Measurements from ENCODE around the gene NFKBIL1.
"Not testable (repeated sequence)": the region's sequence is repeated elsewhere in the genome, so short reads cannot be mapped to it uniquely, and the experiment has no call there.

The NFKBIL1 gene

GRCh38 chr6:31581434-31582229 is 34.2 kb downstream of the NFKBIL1 start:
- no peak for DNase-seq (ENCODE audit: low spot score)

GRCh38 chr6:31582230-31582643 is 34.8 kb downstream of the NFKBIL1 start, which contains the start of gene LTB:
Gene LTB (minus strand): TSS chr6:31582424. CDS start chr6:31582417, 7 bp downstream.
- DNase-seq (ENCODE audit: low spot score), result no peak

GRCh38 chr6:31585491-31585890 is 38.1 kb downstream of the NFKBIL1 start:
- DNase-seq (ENCODE audit: low spot score), result no peak

- no peak for DNase-seq (ENCODE audit: low spot score)
Observed at GRCh38 chr6:31586008-31586407, 38.6 kb downstream of the NFKBIL1 start, which contains the start of gene LST1. Gene LST1 (plus strand): TSS chr6:31586277. CDS start chr6:31587300, 1,023 bp downstream.

DNA sequence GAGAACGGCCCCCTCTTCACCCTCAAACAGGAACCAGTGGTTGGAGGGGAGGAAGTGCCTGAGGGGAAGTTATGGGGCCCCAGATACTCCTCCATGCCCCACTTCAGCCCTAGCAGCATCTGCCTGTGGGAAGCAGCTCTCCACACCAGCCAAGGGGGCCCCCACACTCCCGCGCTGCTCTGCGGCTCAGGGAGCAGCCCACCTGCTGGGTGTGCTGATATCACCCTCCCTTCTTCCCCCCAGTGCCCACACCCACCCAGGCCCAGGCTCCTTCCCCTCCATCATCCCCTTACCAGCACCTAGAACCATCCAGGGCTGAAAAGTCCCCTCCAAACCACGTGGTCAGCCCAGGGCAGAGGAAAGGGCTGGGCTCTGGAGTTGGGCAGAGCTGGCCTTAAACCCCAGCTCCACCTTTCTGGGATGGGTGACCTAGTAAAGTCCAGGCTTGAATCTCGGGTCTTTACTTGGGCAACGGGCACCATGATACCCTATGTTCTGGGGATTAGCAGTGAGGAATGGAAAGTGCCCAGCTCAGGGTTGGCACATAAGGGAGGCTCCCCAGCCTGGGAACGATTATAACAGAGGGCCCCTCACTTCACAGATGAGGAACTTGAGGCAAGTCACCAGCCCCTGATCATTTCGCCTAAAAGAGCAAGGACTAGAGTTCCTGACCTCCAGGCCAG is 39.3 kb downstream of the NFKBIL1 start:
- no peak for DNase-seq (ENCODE audit: low spot score)

DNA sequence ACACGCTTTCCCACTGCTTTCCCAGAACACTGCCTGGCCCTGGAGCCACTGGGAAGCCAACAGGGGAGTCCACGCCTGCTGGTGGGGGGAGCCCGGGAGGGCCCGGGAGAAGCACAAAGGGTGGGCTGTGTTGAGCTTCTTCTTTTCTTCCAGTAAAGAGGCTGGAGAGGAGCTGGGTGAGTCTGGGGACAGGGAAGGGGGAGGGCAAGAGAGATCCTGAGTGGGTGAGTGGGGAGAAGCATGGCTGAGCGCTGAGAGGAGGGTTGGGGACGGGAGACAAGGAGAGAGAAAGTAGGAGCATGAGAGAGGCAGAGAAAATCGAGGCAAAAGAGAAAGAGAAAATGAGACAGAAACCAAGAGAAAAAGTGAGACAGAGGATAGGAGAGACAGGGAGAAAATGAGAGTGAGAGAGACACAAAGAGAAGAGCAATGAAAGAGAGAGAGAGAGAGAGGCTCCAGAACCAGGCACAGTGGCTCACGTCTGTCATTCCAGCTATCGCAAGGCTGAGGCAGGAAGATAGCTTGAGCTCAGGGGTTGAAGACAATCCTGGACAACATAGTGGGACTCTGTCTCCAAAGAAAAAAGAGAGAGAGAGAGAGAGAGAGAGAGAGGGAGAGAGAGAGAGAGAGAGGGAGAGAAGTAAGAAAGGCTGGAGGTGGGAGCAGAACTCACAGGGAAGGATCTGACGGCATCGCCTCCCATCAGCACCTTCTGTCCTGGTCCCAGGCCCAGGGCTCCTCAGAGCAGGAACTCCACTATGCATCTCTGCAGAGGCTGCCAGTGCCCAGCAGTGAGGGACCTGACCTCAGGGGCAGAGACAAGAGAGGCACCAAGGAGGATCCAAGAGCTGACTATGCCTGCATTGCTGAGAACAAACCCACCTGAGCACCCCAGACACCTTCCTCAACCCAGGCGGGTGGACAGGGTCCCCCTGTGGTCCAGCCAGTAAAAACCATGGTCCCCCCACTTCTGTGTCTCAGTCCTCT is 40.7 kb downstream of the NFKBIL1 start:
- no peak for DNase-seq (ENCODE audit: low spot score)

GRCh38 chr6:31588871-31589650 is 41.7 kb downstream of the NFKBIL1 start:
- no peak for DNase-seq (ENCODE audit: low spot score)

DNA sequence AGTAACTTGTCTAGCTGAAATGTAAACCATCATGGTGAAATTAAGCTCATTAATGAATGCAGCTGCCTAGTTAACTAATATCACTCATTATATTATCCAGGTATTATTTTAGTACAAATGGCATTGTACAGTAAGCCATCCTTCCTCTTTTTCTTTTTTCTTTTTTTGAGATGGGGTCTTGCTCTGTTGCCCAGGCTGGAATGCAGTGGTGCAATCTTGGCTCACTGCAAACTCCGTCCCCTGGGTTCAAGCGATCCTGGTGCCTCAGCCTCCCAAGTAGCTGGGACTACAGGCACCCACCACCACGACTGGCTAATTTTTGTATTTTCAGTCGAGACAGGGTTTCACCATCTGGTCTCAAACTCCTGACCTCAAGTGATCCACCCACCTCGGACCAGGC is 43.3 kb downstream of the NFKBIL1 start:
- DNase-seq (ENCODE audit: low spot score), result not testable (repeated sequence)

DNA sequence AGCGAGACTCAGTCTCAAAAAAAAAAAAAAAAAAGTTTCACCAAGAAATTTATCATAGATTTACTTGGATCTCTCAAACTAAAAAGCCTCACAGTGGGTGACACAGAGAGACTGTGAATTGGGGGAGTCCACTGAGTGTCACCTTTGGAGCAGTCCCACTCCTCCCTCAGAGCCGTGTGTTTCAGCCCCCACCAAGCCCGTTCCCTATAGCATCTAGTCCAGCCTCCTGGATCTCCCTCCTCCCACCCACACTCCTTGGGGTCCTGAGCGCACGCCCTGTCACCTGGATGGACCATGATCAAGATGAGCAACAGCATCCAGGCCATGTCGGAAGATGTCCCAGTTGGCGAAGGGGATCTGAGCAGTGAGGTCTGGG is 45.0 kb downstream of the NFKBIL1 start:
- DNase-seq (ENCODE audit: low spot score), result no peak

- no peak for DNase-seq (ENCODE audit: low spot score)
Observed at GRCh38 chr6:31597006-31597405, 49.6 kb downstream of the NFKBIL1 start.

GRCh38 chr6:31607317-31607716 is 59.9 kb downstream of the NFKBIL1 start:
- no peak for DNase-seq (ENCODE audit: low spot score)

Data from HuH-7 (cell line).